ENCODE data around the gene ARMC9. TPM values are rescaled to one million over a fixed set of nuclear protein-coding genes. Genes with fewer than 3 reads are reported as not detected.

ARMC9 gene
- total RNA-seq, 1 experiment from 2014 or later: 3.3 TPM

DNA sequence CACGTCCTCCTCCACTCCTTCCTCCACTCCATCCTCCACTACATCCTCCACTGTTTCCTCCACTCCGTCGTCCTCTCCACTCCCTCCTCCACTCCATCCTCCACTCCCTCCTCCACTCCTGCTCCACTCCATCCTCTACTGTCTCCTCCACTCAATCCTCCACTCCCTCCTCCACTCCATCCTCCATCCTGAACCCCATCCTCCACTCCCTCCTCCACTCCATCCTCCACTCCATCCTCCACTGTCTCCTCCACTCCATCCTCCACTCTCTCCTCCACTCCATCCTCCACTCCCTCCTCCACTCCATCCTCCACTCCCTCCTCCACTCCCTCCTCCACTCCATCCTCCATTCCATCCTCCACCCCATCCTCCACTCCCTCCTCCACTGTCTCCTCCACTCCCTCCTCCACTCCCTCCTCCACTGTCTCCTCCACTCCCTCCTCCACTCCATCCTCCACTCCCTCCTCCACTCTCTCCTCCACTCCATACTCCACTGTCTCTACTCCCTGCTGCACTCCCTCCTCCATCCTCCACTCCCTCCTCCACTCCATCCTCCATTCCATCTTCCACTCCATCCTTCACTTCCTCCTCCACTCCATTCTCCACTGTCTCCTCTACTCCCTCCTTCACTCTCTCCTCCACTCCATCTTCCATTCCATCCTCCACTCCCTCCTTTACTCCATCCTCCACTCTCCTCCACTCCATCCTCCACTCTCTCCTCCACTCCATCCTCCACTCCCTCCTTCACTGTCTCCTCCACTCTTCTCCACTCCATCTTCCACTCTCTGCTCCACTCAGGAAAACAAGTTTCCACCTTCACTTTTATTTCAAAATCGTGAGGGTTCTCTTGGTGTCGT, 182.8 kb downstream of the ARMC9 start:
- ChIA-PET POLR2A (no interaction called here), CTCF (no interaction called here)
- BruUV-seq (replicated peaks): no TSS peak
- DNase-seq: no peak
- Histone ChIP-seq H3K9me3 (no peaks in the 10 kb centered on the region), H3K27me3 (replicated peaks; ENCODE audit: control insufficient read depth, insufficient read depth, low read length) (no peaks in the 10 kb centered on the region), H3K36me3 (ENCODE audit: control insufficient read depth, insufficient read depth, low read length) (no peaks in the 10 kb centered on the region), H3K4me3 (ENCODE audit: low read depth, low read length) (no peak overlapping the region), H3K4me1 (peaks cover 15% of the 10 kb centered on the region)
- no peak overlapping the region for H3K4me3 Mint-ChIP-seq (ENCODE audit: unreplicated experiment)
- no peaks in the 10 kb centered on the region for H3K36me3 Mint-ChIP-seq (ENCODE audit: insufficient read depth, unreplicated experiment)
- no peaks in the 10 kb centered on the region for H3K27me3 Mint-ChIP-seq (ENCODE audit: insufficient read depth, unreplicated experiment)
- H3K27ac Mint-ChIP-seq (ENCODE audit: unreplicated experiment): no peak overlapping the region
- H3K4me1 Mint-ChIP-seq (ENCODE audit: low read depth, unreplicated experiment): no peaks in the 10 kb centered on the region
- TF ChIP-seq, protein P1, sequence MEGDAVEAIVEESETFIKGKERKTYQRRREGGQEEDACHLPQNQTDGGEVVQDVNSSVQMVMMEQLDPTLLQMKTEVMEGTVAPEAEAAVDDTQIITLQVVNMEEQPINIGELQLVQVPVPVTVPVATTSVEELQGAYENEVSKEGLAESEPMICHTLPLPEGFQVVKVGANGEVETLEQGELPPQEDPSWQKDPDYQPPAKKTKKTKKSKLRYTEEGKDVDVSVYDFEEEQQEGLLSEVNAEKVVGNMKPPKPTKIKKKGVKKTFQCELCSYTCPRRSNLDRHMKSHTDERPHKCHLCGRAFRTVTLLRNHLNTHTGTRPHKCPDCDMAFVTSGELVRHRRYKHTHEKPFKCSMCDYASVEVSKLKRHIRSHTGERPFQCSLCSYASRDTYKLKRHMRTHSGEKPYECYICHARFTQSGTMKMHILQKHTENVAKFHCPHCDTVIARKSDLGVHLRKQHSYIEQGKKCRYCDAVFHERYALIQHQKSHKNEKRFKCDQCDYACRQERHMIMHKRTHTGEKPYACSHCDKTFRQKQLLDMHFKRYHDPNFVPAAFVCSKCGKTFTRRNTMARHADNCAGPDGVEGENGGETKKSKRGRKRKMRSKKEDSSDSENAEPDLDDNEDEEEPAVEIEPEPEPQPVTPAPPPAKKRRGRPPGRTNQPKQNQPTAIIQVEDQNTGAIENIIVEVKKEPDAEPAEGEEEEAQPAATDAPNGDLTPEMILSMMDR (IDR thresholded peaks at IDR 0.05; ENCODE audit: insufficient read depth in 1 of 2, low read depth in 1 of 2, low read length in 1 of 2, severe bottlenecking in 1 of 2, unreplicated experiment in 1 of 2): no peak
- intact Hi-C loops (cut with micrococcal nuclease; ENCODE audit: unreplicated experiment): no loop called here
- no peaks in the 10 kb centered on the region for H3K9me3 Mint-ChIP-seq (ENCODE audit: unreplicated experiment)

DNA sequence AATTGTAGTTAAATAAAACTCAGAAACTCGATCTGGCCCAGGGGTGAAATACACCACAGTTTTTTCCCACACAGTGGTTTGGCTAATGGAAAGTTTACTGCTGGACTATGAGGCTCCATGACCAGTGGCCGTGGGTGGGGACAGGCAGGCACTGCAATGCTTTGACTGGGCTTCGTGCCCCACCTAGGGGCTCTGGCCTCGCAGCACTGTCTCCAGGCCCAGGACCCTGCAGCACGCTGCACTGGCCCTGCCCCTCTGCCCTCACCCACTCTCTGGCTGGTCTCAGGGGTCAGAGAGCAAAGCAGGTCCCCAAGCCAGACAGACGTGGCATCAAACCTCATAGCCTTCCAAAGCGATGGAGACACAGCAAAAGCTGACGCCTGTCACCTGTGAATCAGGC, 183.7 kb downstream of the ARMC9 start:
- Mint-ChIP-seq H3K4me3 (ENCODE audit: unreplicated experiment) (no peak overlapping the region), H3K27ac (ENCODE audit: unreplicated experiment) (no peak overlapping the region), H3K27me3 (ENCODE audit: insufficient read depth, unreplicated experiment) (no peaks in the 10 kb centered on the region), H3K9me3 (ENCODE audit: unreplicated experiment) (no peaks in the 10 kb centered on the region), H3K4me1 (ENCODE audit: low read depth, unreplicated experiment) (no peaks in the 10 kb centered on the region), H3K36me3 (ENCODE audit: insufficient read depth, unreplicated experiment) (no peaks in the 10 kb centered on the region)
- no TSS peak for BruUV-seq (replicated peaks)
- H3K4me3 ChIP-seq (ENCODE audit: low read depth, low read length): no peak overlapping the region
- DNase-seq: no peak
- H3K27me3 ChIP-seq (replicated peaks; ENCODE audit: control insufficient read depth, insufficient read depth, low read length): no peaks in the 10 kb centered on the region
- CTCF ChIA-PET: no interaction called here
- intact Hi-C loops (cut with micrococcal nuclease; ENCODE audit: unreplicated experiment): no loop called here
- H3K4me1 ChIP-seq: peaks cover 15% of the 10 kb centered on the region
- TF ChIP-seq, protein P1 (IDR thresholded peaks at IDR 0.05; ENCODE audit: insufficient read depth in 1 of 2, low read depth in 1 of 2, low read length in 1 of 2, severe bottlenecking in 1 of 2, unreplicated experiment in 1 of 2): no peak
- H3K36me3 ChIP-seq (ENCODE audit: control insufficient read depth, insufficient read depth, low read length): no peaks in the 10 kb centered on the region
- no peaks in the 10 kb centered on the region for H3K9me3 ChIP-seq
- POLR2A ChIA-PET: no interaction called here

DNA sequence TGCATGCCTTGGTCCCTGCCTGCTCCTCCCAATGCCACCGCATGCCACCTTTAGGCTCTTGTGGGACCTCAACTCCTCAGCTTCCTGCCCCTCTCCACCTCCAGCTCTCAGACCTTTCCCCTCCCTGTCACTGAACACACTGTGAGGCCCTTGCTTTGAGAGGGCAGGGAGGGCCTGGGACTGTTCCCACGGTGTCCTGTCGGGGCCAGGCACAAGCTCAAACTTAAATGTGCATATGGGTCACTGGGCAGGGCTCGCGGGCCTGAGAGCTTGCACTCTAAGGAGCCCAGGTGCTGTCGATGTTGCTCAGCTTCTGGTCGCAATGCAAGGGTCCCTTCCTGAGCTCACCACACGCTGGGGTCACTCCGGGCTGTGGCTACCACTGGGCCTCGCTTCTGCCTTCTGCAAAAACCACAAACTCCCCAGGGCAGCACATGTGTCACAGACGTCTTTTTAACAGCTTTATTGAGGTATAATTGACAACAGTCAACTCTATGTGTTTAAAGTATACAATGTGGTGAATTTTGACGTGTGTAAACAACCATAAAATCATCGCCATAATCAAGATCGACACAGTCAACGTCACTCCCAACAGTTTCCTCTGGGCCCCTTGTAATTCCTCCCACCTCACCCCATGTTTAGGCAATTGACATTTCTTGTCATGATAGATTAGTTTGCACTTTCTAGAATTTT, 185.1 kb downstream of the ARMC9 start:
- Mint-ChIP-seq H3K27ac (ENCODE audit: unreplicated experiment) (no peak overlapping the region), H3K36me3 (ENCODE audit: insufficient read depth, unreplicated experiment) (no peaks in the 10 kb centered on the region), H3K4me3 (ENCODE audit: unreplicated experiment) (no peak overlapping the region), H3K27me3 (ENCODE audit: insufficient read depth, unreplicated experiment) (no peaks in the 10 kb centered on the region), H3K9me3 (ENCODE audit: unreplicated experiment) (no peaks in the 10 kb centered on the region), H3K4me1 (ENCODE audit: low read depth, unreplicated experiment) (no peaks in the 10 kb centered on the region)
- Histone ChIP-seq H3K9me3 (no peaks in the 10 kb centered on the region), H3K4me1 (peaks cover 7% of the 10 kb centered on the region; the same call in 1 of the 2 replicates), H3K27me3 (replicated peaks; ENCODE audit: control insufficient read depth, insufficient read depth, low read length) (no peaks in the 10 kb centered on the region), H3K36me3 (ENCODE audit: control insufficient read depth, insufficient read depth, low read length) (no peaks in the 10 kb centered on the region), H3K4me3 (ENCODE audit: low read depth, low read length) (no peak overlapping the region)
- intact Hi-C loops (cut with micrococcal nuclease; ENCODE audit: unreplicated experiment): no loop called here
- BruUV-seq (replicated peaks): no TSS peak
- POLR2A ChIA-PET: no interaction called here
- TF ChIP-seq, protein P1 (IDR thresholded peaks at IDR 0.05; ENCODE audit: insufficient read depth in 1 of 2, low read depth in 1 of 2, low read length in 1 of 2, severe bottlenecking in 1 of 2, unreplicated experiment in 1 of 2): no peak
- CTCF ChIA-PET: no interaction called here
- no peak for DNase-seq
